ENCODE data around the gene SPATA1.

DNA sequence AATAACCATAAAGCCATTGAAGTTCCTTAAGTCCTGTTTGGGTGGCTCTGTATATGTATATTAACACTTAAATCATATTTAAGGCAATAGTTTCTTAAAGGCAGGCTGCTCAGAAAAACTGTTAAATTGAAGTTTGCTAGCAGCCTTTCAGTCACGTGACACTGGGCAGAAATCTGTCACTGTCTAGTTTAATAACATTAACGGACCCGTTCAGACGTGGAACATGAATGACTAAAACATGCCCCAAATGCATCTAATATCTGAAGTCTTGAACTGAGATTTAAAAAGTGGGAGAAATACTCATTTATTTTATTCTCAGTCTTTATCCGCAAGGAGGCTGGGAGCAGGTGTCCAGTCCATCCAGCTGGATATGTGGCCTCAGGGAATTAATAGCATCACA is 3.3 kb upstream of the SPATA1 start:
- TF ChIP-seq EZH2 (IDR thresholded peaks at IDR 0.05; ENCODE audit: borderline replicate concordance, insufficient read depth, low read depth, low read length, poor library complexity, severe bottlenecking): no peak
- no peak for TF ChIP-seq CTCF (IDR thresholded peaks at IDR 0.05)

Measured in B cell (primary cell).